GM13976 (cell line): ENCODE data around the gene FAM13B.

Experiments
- DNase-seq: peaks from one replicate; pipeline ENCODE4 v3.0.0; 2012; ENCODE audit warnings: low spot score
- CTCF ChIP-seq: IDR thresholded peaks from 2 replicates; pipeline ENCODE4 v1.5.1; 2012; ENCODE audit warnings: borderline replicate concordance, mild to moderate bottlenecking; ENCODE audit not compliant: insufficient read depth; ENCODE audit errors: extremely low read depth, missing control alignments, control extremely low read depth
- in situ Hi-C: fragments of 300-500 bp; cut with MboI; formaldehyde crosslinking; loops from one replicate; pipeline ENCODE4 v1.12.0; 2022; ENCODE audit warnings: low sequenced_read_pairs, mixed read lengths, inconsistent platforms; ENCODE audit not compliant: unreplicated experiment

Gene FAM13B

GRCh38 chr5:137933491-137933911 is 99.4 kb downstream of the FAM13B start:
- no peak for TF ChIP-seq CTCF
- DNase-seq: no peak
- in situ Hi-C loops: no loop called here

- no peak for TF ChIP-seq CTCF
- DNase-seq: no peak
- in situ Hi-C loops: no loop called here
Observed at GRCh38 chr5:137932800-137933199, 100.1 kb downstream of the FAM13B start.

- no peak for DNase-seq
- in situ Hi-C loops: no loop called here
- TF ChIP-seq CTCF: no peak
Observed at GRCh38 chr5:137923856-137924255, 109.0 kb downstream of the FAM13B start.

GRCh38 chr5:137921931-137922330 is 110.9 kb downstream of the FAM13B start:
- TF ChIP-seq CTCF: no peak
- DNase-seq: no peak
- in situ Hi-C loops: no loop called here

- no peak for TF ChIP-seq CTCF
- no peak for DNase-seq
- in situ Hi-C loops: no loop called here
Observed at GRCh38 chr5:137916923-137917322, 116.0 kb downstream of the FAM13B start.

- in situ Hi-C loops: no loop called here
- TF ChIP-seq CTCF: no peak
- DNase-seq: no peak
Observed at GRCh38 chr5:137914758-137915157, 118.1 kb downstream of the FAM13B start.

- in situ Hi-C loops: no loop called here
Observed at GRCh38 chr5:137902408-137903133, 130.3 kb downstream of the FAM13B start.

More at GRCh38 chr5:137902408-137903133, 130.3 kb downstream of the FAM13B start:
- DNase-seq: no peak
- TF ChIP-seq CTCF: no peak
